ENCODE results near the gene TDRD1. TPM values are rescaled to one million over a fixed set of nuclear protein-coding genes. Genes with fewer than 3 reads are reported as not detected.
A peak's percentile ranks its signal among the peaks of the same experiment; 100 is the strongest.

TDRD1 gene
- polyA plus RNA-seq, 3 donors from 2014 or later = not detected

GRCh38 chr10:114167985-114168384 lies 11.2 kb upstream of the TDRD1 start:
- H3K27ac Mint-ChIP-seq = peak overlapping the region in 4 of 6 donors; percentile 0 to 75 (median 63)
- peaks cover 0 to 7% (median 2%) of the 10 kb centered on the region in 6 donors for H3K9me3 Mint-ChIP-seq
- H3K36me3 Mint-ChIP-seq = peaks cover 7 to 22% (median 7%) of the 10 kb centered on the region in 3 donors
- H3K4me3 Mint-ChIP-seq = peak overlapping the region in 2 of 5 donors; percentile 7 to 8
- peaks cover 54 to 79% of the 10 kb centered on the region in 2 donors for H3K4me1 Mint-ChIP-seq
- DNase-seq = peak in 1 of 3 donors; percentile 12
- H3K27me3 Mint-ChIP-seq (ENCODE audit: low read depth in 3 of 3) = peaks cover 0 to 3% (median 0%) of the 10 kb centered on the region in 3 donors

GRCh38 chr10:114168450-114169009 lies 10.6 kb upstream of the TDRD1 start:
- H3K4me3 Mint-ChIP-seq = peak overlapping the region in 3 of 5 donors; percentile 7 to 50 (median 8)
- H3K27me3 Mint-ChIP-seq (ENCODE audit: low read depth in 3 of 3) = peaks cover under 1 to 3% (median 1%) of the 10 kb centered on the region in 3 donors
- H3K36me3 Mint-ChIP-seq = peaks cover 7 to 17% (median 7%) of the 10 kb centered on the region in 3 donors
- H3K27ac Mint-ChIP-seq = peak overlapping the region in 5 of 6 donors; percentile 0 to 75 (median 55)
- DNase-seq = no peak
- peaks cover 0 to 7% (median 2%) of the 10 kb centered on the region in 6 donors for H3K9me3 Mint-ChIP-seq
- peaks cover 53 to 79% of the 10 kb centered on the region in 2 donors for H3K4me1 Mint-ChIP-seq

GRCh38 chr10:114172216-114172615 lies 6.9 kb upstream of the TDRD1 start:
- H3K4me1 Mint-ChIP-seq = peaks cover 47 to 69% of the 10 kb centered on the region in 2 donors
- no peak for DNase-seq
- peaks cover 0 to 7% (median 2%) of the 10 kb centered on the region in 6 donors for H3K9me3 Mint-ChIP-seq
- peak overlapping the region; percentile 94 to 99 (median 99) for H3K27ac Mint-ChIP-seq
- peaks cover 6 to 13% (median 6%) of the 10 kb centered on the region in 3 donors for H3K27me3 Mint-ChIP-seq (ENCODE audit: low read depth in 3 of 3)
- H3K4me3 Mint-ChIP-seq = peak overlapping the region; percentile 88 to 99 (median 95)
- peaks cover 7 to 10% (median 7%) of the 10 kb centered on the region in 3 donors for H3K36me3 Mint-ChIP-seq

GRCh38 chr10:114172776-114173602 lies 6.2 kb upstream of the TDRD1 start:
- Mint-ChIP-seq H3K4me3 (peak overlapping the region; percentile 88 to 99 (median 95)), H3K27ac (peak overlapping the region; percentile 94 to 99 (median 99)), H3K9me3 (peaks cover 0 to 7% (median 2%) of the 10 kb centered on the region in 6 donors), H3K4me1 (peaks cover 45 to 63% of the 10 kb centered on the region in 2 donors), H3K27me3 (ENCODE audit: low read depth in 3 of 3) (peaks cover 6 to 13% (median 6%) of the 10 kb centered on the region in 3 donors), H3K36me3 (peaks cover 7% of the 10 kb centered on the region in 3 donors)
- DNase-seq = no peak

- H3K4me3 Mint-ChIP-seq = peak overlapping the region; percentile 88 to 99 (median 95)
- H3K4me1 Mint-ChIP-seq = peaks cover 39 to 57% of the 10 kb centered on the region in 2 donors
- DNase-seq = no peak
- H3K9me3 Mint-ChIP-seq = peaks cover 0 to 4% (median under 1%) of the 10 kb centered on the region in 6 donors
- H3K27me3 Mint-ChIP-seq (ENCODE audit: low read depth in 3 of 3) = peaks cover 6 to 11% (median 8%) of the 10 kb centered on the region in 3 donors
- H3K36me3 Mint-ChIP-seq = peaks cover 3 to 4% (median 4%) of the 10 kb centered on the region in 3 donors
- H3K27ac Mint-ChIP-seq = peak overlapping the region; percentile 94 to 99 (median 99)
Observed at GRCh38 chr10:114173603-114173920, 5.6 kb upstream of the TDRD1 start.

GRCh38 chr10:114173921-114174694 lies 5.0 kb upstream of the TDRD1 start, which contains the start of gene CCDC186:
TSS of gene CCDC186 (minus strand) at chr10:114174203. CDS start at chr10:114163268, 10,935 bp downstream.
- peaks cover 6 to 13% (median 11%) of the 10 kb centered on the region in 3 donors for H3K27me3 Mint-ChIP-seq (ENCODE audit: low read depth in 3 of 3)
- peak within 1 kb of the TSS; percentile 88 to 99 (median 95) for H3K4me3 Mint-ChIP-seq
- H3K4me1 Mint-ChIP-seq = peaks cover 37 to 53% of the 10 kb centered on the region in 2 donors
- no peaks in the 10 kb centered on the region for H3K9me3 Mint-ChIP-seq
- DNase-seq = peak; percentile 95 to 96 (median 96)
- H3K36me3 Mint-ChIP-seq = no peaks in the 10 kb centered on the region
- H3K27ac Mint-ChIP-seq = peak within 1 kb of the TSS; percentile 94 to 99 (median 99)

GRCh38 chr10:114174695-114175188 lies 4.4 kb upstream of the TDRD1 start:
- H3K27ac Mint-ChIP-seq = peak overlapping the region; percentile 87 to 99 (median 94)
- H3K36me3 Mint-ChIP-seq = no peaks in the 10 kb centered on the region
- H3K9me3 Mint-ChIP-seq = no peaks in the 10 kb centered on the region
- no peak for DNase-seq
- H3K27me3 Mint-ChIP-seq (ENCODE audit: low read depth in 3 of 3) = peaks cover 6 to 13% (median 11%) of the 10 kb centered on the region in 3 donors
- H3K4me1 Mint-ChIP-seq = peaks cover 37 to 49% of the 10 kb centered on the region in 2 donors
- peak overlapping the region; percentile 88 to 99 (median 95) for H3K4me3 Mint-ChIP-seq

- Mint-ChIP-seq H3K9me3 (no peaks in the 10 kb centered on the region), H3K4me3 (peak overlapping the region in 4 of 5 donors; percentile 8 to 55 (median 21)), H3K27me3 (ENCODE audit: low read depth in 3 of 3) (peaks cover 8 to 13% (median 11%) of the 10 kb centered on the region in 3 donors), H3K4me1 (peaks cover 35 to 43% of the 10 kb centered on the region in 2 donors), H3K36me3 (no peaks in the 10 kb centered on the region), H3K27ac (no peak overlapping the region)
- DNase-seq = no peak
Observed at GRCh38 chr10:114175667-114176066, 3.5 kb upstream of the TDRD1 start.

- H3K27me3 Mint-ChIP-seq (ENCODE audit: low read depth in 3 of 3) = peaks cover 8 to 11% (median 11%) of the 10 kb centered on the region in 3 donors
- H3K4me3 Mint-ChIP-seq = no peak overlapping the region
- DNase-seq = no peak
- H3K27ac Mint-ChIP-seq = no peak overlapping the region
- H3K9me3 Mint-ChIP-seq = no peaks in the 10 kb centered on the region
- peaks cover 33 to 38% of the 10 kb centered on the region in 2 donors for H3K4me1 Mint-ChIP-seq
- H3K36me3 Mint-ChIP-seq = no peaks in the 10 kb centered on the region
Observed at GRCh38 chr10:114176511-114176910, 2.6 kb upstream of the TDRD1 start.

GRCh38 chr10:114179747-114180146 lies 594 bp downstream of the TDRD1 start:
- Mint-ChIP-seq H3K27ac (no peak overlapping the region), H3K36me3 (no peaks in the 10 kb centered on the region), H3K27me3 (ENCODE audit: low read depth in 3 of 3) (peaks cover 2 to 5% (median 5%) of the 10 kb centered on the region in 3 donors), H3K4me1 (peaks cover 7 to 9% of the 10 kb centered on the region in 2 donors), H3K4me3 (no peak overlapping the region), H3K9me3 (no peaks in the 10 kb centered on the region)
- DNase-seq = no peak

GRCh38 chr10:114180937-114181336 lies 1.8 kb downstream of the TDRD1 start:
- Mint-ChIP-seq H3K36me3 (no peaks in the 10 kb centered on the region), H3K27me3 (ENCODE audit: low read depth in 3 of 3) (peaks cover 2 to 7% (median 5%) of the 10 kb centered on the region in 3 donors), H3K4me1 (peaks cover 0 to 2% of the 10 kb centered on the region in 2 donors), H3K9me3 (no peaks in the 10 kb centered on the region), H3K27ac (no peak overlapping the region), H3K4me3 (no peak overlapping the region)
- no peak for DNase-seq

GRCh38 chr10:114181971-114182370 lies 2.8 kb downstream of the TDRD1 start:
- no peak overlapping the region for H3K27ac Mint-ChIP-seq
- no peak for DNase-seq
- no peak overlapping the region for H3K4me3 Mint-ChIP-seq
- H3K27me3 Mint-ChIP-seq (ENCODE audit: low read depth in 3 of 3) = peaks cover 2 to 10% (median 5%) of the 10 kb centered on the region in 3 donors
- no peaks in the 10 kb centered on the region for H3K9me3 Mint-ChIP-seq
- H3K36me3 Mint-ChIP-seq = no peaks in the 10 kb centered on the region
- H3K4me1 Mint-ChIP-seq = peaks cover 0 to 2% of the 10 kb centered on the region in 2 donors

- peaks cover 2 to 11% (median 7%) of the 10 kb centered on the region in 3 donors for H3K27me3 Mint-ChIP-seq (ENCODE audit: low read depth in 3 of 3)
- H3K36me3 Mint-ChIP-seq = no peaks in the 10 kb centered on the region
- no peak overlapping the region for H3K27ac Mint-ChIP-seq
- no peak overlapping the region for H3K4me3 Mint-ChIP-seq
- no peak for DNase-seq
- H3K4me1 Mint-ChIP-seq = peaks cover 0 to 2% of the 10 kb centered on the region in 2 donors
- H3K9me3 Mint-ChIP-seq = no peaks in the 10 kb centered on the region
Observed at GRCh38 chr10:114183563-114183962, 4.4 kb downstream of the TDRD1 start.

Measured in immature natural killer cell (primary cell).